GM18498 (cell line): ENCODE data around the gene CFP.

Experiments
- ATAC-seq: cut with Tn5 transposase; IDR thresholded peaks from one replicate; pipeline ENCODE4 v1.9.1; 2021; ENCODE audit warnings: mild to moderate bottlenecking, moderate library complexity; ENCODE audit not compliant: unreplicated experiment

Gene CFP

GRCh38 chrX:47638816-47639215, 9.1 kb upstream of the CFP start:
- ATAC-seq, result no peak

GRCh38 chrX:47637546-47638195, 7.9 kb upstream of the CFP start:
- ATAC-seq, result peak; percentile 75

- no peak for ATAC-seq
Observed at GRCh38 chrX:47634871-47635575, 5.3 kb upstream of the CFP start.

GRCh38 chrX:47633689-47634590, 4.2 kb upstream of the CFP start:
- no peak for ATAC-seq

GRCh38 chrX:47632666-47633065, 2.9 kb upstream of the CFP start:
- no peak for ATAC-seq

- ATAC-seq, result no peak
Observed at GRCh38 chrX:47631676-47632075, 1.9 kb upstream of the CFP start.

GRCh38 chrX:47628982-47629381, 748 bp downstream of the CFP start:
- no peak for ATAC-seq

- ATAC-seq, result no peak
Observed at GRCh38 chrX:47625365-47625764, 4.4 kb downstream of the CFP start.

- no peak for ATAC-seq
Observed at GRCh38 chrX:47623540-47624027, 6.1 kb downstream of the CFP start.

- ATAC-seq, result no peak
Observed at GRCh38 chrX:47621851-47622250, 7.9 kb downstream of the CFP start.

GRCh38 chrX:47620303-47620685, 9.4 kb downstream of the CFP start:
- no peak for ATAC-seq

GRCh38 chrX:47619486-47620302, 10.0 kb downstream of the CFP start, which contains the start of gene SYN1:
TSS of gene SYN1 (minus strand) at chrX:47619857. CDS start at chrX:47619728, 129 bp downstream.
- peak; percentile 86 for ATAC-seq

GRCh38 chrX:47618923-47619485, 10.7 kb downstream of the CFP start:
- no peak for ATAC-seq

- ATAC-seq, result no peak
Observed at GRCh38 chrX:47614618-47615017, 15.1 kb downstream of the CFP start.

- ATAC-seq, result no peak
Observed at GRCh38 chrX:47613082-47613481, 16.6 kb downstream of the CFP start.

- ATAC-seq, result no peak
Observed at GRCh38 chrX:47612418-47612817, 17.3 kb downstream of the CFP start.

- no peak for ATAC-seq
Observed at GRCh38 chrX:47611926-47612325, 17.8 kb downstream of the CFP start.

- no peak for ATAC-seq
Observed at GRCh38 chrX:47611489-47611888, 18.2 kb downstream of the CFP start.

- no peak for ATAC-seq
Observed at GRCh38 chrX:47610511-47610910, 19.2 kb downstream of the CFP start.

GRCh38 chrX:47608130-47608810, 21.5 kb downstream of the CFP start:
- no peak for ATAC-seq
